ENCODE measurements around the gene C15orf61. TPM values are rescaled to one million over a fixed set of nuclear protein-coding genes. Genes with fewer than 3 reads are reported as not detected.

C15orf61 gene
- polyA plus RNA-seq, 2 of the 4 experiments (the other 2 are of a cell fraction): 3.6 to 5.9 TPM

DNA sequence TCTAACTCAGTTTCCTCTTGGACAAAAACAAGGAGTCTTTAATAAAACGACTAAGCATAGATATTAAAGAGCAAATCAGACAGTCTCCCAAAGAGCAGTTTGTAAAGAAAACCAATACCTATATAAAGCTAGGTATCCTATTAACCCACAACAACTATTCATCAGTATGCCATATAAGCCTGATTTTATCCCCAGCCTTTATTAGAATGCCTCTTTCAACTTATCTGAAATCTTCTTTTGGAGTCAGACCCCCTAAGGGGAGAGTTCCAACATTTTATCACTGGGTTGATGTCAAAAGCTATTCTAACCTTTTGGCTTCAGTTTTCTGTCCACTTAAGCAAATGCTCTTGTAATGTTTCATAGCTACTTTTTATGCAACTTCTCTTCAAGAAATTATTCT lies 39.4 kb downstream of the C15orf61 start:
- ATAC-seq: no peak
- ChIA-PET CTCF (interaction anchor here (0.6 to 1.4 kb wide), 3 partner anchors 18 to 103 kb away, joined by 3 to 4 read pairs (median 4); partner anchors contain the start of gene MAP2K5), POLR2A (no interaction called here)
- Histone ChIP-seq H3K4me3 (no peak overlapping the region), H3K4me1 (no peaks in the 10 kb centered on the region), H3K27ac (no peak overlapping the region), H3K9me3 (0 out of 3 replicates have a peak, but pooled peaks cover 5% of the 10 kb centered on the region), H3K4me2 (no peak overlapping the region)
- TF ChIP-seq JUNB (IDR thresholded peaks at IDR 0.05): no peak
- TF ChIP-seq ZFP36 (IDR thresholded peaks at IDR 0.05; ENCODE audit: borderline replicate concordance, partially characterized antibody): no peak
- TF ChIP-seq, protein P1, sequence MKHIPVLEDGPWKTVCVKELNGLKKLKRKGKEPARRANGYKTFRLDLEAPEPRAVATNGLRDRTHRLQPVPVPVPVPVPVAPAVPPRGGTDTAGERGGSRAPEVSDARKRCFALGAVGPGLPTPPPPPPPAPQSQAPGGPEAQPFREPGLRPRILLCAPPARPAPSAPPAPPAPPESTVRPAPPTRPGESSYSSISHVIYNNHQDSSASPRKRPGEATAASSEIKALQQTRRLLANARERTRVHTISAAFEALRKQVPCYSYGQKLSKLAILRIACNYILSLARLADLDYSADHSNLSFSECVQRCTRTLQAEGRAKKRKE (CRISPR knock-in tag; IDR thresholded peaks at IDR 0.05; ENCODE audit: low read depth): no peak
- TF ChIP-seq RFX5 (IDR thresholded peaks at IDR 0.05): no peak
- no peak for TF ChIP-seq HES2 (IDR thresholded peaks at IDR 0.05)
- no peak for TF ChIP-seq TP53 (CRISPR knock-in tag; IDR thresholded peaks at IDR 0.05)
- TF ChIP-seq, protein P2, sequence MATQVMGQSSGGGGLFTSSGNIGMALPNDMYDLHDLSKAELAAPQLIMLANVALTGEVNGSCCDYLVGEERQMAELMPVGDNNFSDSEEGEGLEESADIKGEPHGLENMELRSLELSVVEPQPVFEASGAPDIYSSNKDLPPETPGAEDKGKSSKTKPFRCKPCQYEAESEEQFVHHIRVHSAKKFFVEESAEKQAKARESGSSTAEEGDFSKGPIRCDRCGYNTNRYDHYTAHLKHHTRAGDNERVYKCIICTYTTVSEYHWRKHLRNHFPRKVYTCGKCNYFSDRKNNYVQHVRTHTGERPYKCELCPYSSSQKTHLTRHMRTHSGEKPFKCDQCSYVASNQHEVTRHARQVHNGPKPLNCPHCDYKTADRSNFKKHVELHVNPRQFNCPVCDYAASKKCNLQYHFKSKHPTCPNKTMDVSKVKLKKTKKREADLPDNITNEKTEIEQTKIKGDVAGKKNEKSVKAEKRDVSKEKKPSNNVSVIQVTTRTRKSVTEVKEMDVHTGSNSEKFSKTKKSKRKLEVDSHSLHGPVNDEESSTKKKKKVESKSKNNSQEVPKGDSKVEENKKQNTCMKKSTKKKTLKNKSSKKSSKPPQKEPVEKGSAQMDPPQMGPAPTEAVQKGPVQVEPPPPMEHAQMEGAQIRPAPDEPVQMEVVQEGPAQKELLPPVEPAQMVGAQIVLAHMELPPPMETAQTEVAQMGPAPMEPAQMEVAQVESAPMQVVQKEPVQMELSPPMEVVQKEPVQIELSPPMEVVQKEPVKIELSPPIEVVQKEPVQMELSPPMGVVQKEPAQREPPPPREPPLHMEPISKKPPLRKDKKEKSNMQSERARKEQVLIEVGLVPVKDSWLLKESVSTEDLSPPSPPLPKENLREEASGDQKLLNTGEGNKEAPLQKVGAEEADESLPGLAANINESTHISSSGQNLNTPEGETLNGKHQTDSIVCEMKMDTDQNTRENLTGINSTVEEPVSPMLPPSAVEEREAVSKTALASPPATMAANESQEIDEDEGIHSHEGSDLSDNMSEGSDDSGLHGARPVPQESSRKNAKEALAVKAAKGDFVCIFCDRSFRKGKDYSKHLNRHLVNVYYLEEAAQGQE (IDR thresholded peaks at IDR 0.05): no peak
- TF ChIP-seq CBX2 (IDR thresholded peaks at IDR 0.05; ENCODE audit: borderline replicate concordance, low read depth): no peak
- TF ChIP-seq POLR2A (IDR thresholded peaks at IDR 0.05; ENCODE audit: low read length): no peak
- TF ChIP-seq, protein P3, sequence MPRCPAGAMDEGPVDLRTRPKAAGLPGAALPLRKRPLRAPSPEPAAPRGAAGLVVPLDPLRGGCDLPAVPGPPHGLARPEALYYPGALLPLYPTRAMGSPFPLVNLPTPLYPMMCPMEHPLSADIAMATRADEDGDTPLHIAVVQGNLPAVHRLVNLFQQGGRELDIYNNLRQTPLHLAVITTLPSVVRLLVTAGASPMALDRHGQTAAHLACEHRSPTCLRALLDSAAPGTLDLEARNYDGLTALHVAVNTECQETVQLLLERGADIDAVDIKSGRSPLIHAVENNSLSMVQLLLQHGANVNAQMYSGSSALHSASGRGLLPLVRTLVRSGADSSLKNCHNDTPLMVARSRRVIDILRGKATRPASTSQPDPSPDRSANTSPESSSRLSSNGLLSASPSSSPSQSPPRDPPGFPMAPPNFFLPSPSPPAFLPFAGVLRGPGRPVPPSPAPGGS (IDR thresholded peaks at IDR 0.05): no peak
- no peak for TF ChIP-seq RNF2 (IDR thresholded peaks at IDR 0.05; ENCODE audit: borderline replicate concordance, low read depth)
- no peak for TF ChIP-seq TFCP2L1 (CRISPR knock-in tag; IDR thresholded peaks at IDR 0.05)
- no peak for TF ChIP-seq RCOR1 (IDR thresholded peaks at IDR 0.05; ENCODE audit: low read depth, low read length)
- TF ChIP-seq, protein P4, sequence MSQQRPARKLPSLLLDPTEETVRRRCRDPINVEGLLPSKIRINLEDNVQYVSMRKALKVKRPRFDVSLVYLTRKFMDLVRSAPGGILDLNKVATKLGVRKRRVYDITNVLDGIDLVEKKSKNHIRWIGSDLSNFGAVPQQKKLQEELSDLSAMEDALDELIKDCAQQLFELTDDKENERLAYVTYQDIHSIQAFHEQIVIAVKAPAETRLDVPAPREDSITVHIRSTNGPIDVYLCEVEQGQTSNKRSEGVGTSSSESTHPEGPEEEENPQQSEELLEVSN (IDR thresholded peaks at IDR 0.05; ENCODE audit: borderline replicate concordance, low read depth): no peak
- no peak for TF ChIP-seq NPAS2 (CRISPR knock-in tag; IDR thresholded peaks at IDR 0.05; ENCODE audit: borderline replicate concordance)
- no peak for TF ChIP-seq MAX (IDR thresholded peaks at IDR 0.05)
- TF ChIP-seq GATA3 (IDR thresholded peaks at IDR 0.05; ENCODE audit: borderline replicate concordance): no peak
- no peak for TF ChIP-seq EHF (CRISPR knock-in tag; IDR thresholded peaks at IDR 0.05)
- no peak for TF ChIP-seq NR3C1 (IDR thresholded peaks at IDR 0.05)
- FAIRE-seq: peak; percentile 36
- DNase-seq (ENCODE audit: low read depth in 1 of 2, low spot score in 1 of 2): no peak
- WGBS (ENCODE audit: missing lambda C conversion rate): 40% methylated on average over 1 of the region's 1 CpG

DNA sequence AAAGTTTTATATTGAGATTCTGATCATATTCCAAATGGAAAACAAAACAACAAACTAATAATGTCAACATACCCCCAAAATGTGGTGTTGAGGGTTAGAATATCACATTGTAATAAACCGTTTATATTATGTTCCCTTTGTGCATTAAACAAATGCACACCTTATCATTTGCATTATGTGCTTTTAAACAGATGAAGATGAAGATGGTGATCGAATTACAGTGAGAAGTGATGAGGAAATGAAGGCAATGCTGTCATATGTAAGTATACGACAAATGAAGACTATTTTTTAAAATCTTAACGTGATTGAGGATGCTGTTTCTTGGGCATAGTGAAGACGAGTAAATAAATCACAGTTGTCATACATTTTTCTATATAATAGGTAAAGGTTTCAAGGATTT lies 42.2 kb downstream of the C15orf61 start:
- 82% methylated on average over 5 of the region's 5 CpGs for WGBS (ENCODE audit: missing lambda C conversion rate)
- ATAC-seq (no peak), DNase-seq (ENCODE audit: low read depth in 1 of 2, low spot score in 1 of 2) (no peak), FAIRE-seq (peak; percentile 59)
- ChIA-PET POLR2A (no interaction called here), CTCF (no interaction called here)
- Histone ChIP-seq H3K4me1 (no peaks in the 10 kb centered on the region), H3K4me3 (no peak overlapping the region), H3K9me3 (0 out of 3 replicates have a peak, but pooled peaks cover 2% of the 10 kb centered on the region), H3K4me2 (no peak overlapping the region), H3K27ac (no peak overlapping the region)
- TF ChIP-seq, protein P3 (IDR thresholded peaks at IDR 0.05): no peak
- no peak for TF ChIP-seq HMGXB4 (CRISPR knock-in tag; IDR thresholded peaks at IDR 0.05; ENCODE audit: borderline replicate concordance)
- TF ChIP-seq TP53 (CRISPR knock-in tag; IDR thresholded peaks at IDR 0.05): no peak
- TF ChIP-seq POLR2A (IDR thresholded peaks at IDR 0.05; ENCODE audit: low read length): no peak
- TF ChIP-seq ZFP36 (IDR thresholded peaks at IDR 0.05; ENCODE audit: borderline replicate concordance, partially characterized antibody): no peak
- no peak for TF ChIP-seq KDM1A (IDR thresholded peaks at IDR 0.05; ENCODE audit: low read depth)
- TF ChIP-seq, protein P1 (CRISPR knock-in tag; IDR thresholded peaks at IDR 0.05; ENCODE audit: low read depth): no peak
- TF ChIP-seq ZSCAN20 (CRISPR knock-in tag; IDR thresholded peaks at IDR 0.05): no peak
